ENCODE measurements around the gene TSGA10. TPM values are rescaled to one million over a fixed set of nuclear protein-coding genes. Genes with fewer than 3 reads are reported as not detected.

The TSGA10 gene
- total RNA-seq, 1 donor from 2014 or later: 3.7 TPM

GRCh38 chr2:99166218-99166617, 11.5 kb upstream of the TSGA10 start:
- H3K36me3 ChIP-seq: peaks cover 0 to 48% of the 10 kb centered on the region in 2 donors
- H3K4me3 ChIP-seq: no peak overlapping the region

GRCh38 chr2:99159594-99159993, 4.9 kb upstream of the TSGA10 start:
- no peaks in the 10 kb centered on the region for H3K27me3 ChIP-seq
- peaks cover 20% of the 10 kb centered on the region for H3K4me1 ChIP-seq
- peaks cover 0 to 7% of the 10 kb centered on the region in 2 donors for H3K36me3 ChIP-seq
- H3K27ac ChIP-seq: no peak overlapping the region
- no peaks in the 10 kb centered on the region for H3K9me3 ChIP-seq
- intact Hi-C loops (cut with DNase I): no loop called here
- DNase-seq (ENCODE audit: extremely low spot score in 2 of 2): no peak
- no peak overlapping the region for H3K4me3 ChIP-seq
- no peak for TF ChIP-seq POLR2AphosphoS5 (IDR thresholded peaks at IDR 0.05; ENCODE audit: insufficient read depth in 1 of 2, low read depth in 1 of 2)
- TF ChIP-seq POLR2A (IDR thresholded peaks at IDR 0.05): no peak
- TF ChIP-seq, protein P1, sequence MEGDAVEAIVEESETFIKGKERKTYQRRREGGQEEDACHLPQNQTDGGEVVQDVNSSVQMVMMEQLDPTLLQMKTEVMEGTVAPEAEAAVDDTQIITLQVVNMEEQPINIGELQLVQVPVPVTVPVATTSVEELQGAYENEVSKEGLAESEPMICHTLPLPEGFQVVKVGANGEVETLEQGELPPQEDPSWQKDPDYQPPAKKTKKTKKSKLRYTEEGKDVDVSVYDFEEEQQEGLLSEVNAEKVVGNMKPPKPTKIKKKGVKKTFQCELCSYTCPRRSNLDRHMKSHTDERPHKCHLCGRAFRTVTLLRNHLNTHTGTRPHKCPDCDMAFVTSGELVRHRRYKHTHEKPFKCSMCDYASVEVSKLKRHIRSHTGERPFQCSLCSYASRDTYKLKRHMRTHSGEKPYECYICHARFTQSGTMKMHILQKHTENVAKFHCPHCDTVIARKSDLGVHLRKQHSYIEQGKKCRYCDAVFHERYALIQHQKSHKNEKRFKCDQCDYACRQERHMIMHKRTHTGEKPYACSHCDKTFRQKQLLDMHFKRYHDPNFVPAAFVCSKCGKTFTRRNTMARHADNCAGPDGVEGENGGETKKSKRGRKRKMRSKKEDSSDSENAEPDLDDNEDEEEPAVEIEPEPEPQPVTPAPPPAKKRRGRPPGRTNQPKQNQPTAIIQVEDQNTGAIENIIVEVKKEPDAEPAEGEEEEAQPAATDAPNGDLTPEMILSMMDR (IDR thresholded peaks at IDR 0.05): no peak

More at GRCh38 chr2:99166218-99166617, 11.5 kb upstream of the TSGA10 start:
- DNase-seq (ENCODE audit: extremely low spot score in 2 of 2): no peak
- TF ChIP-seq POLR2A (IDR thresholded peaks at IDR 0.05): no peak
- TF ChIP-seq, protein P1 (IDR thresholded peaks at IDR 0.05): no peak
- no peak for TF ChIP-seq POLR2AphosphoS5 (IDR thresholded peaks at IDR 0.05; ENCODE audit: insufficient read depth in 1 of 2, low read depth in 1 of 2)
- no peaks in the 10 kb centered on the region for H3K27me3 ChIP-seq
- H3K4me1 ChIP-seq: no peaks in the 10 kb centered on the region
- intact Hi-C loops (cut with DNase I): no loop called here
- no peak overlapping the region for H3K27ac ChIP-seq
- H3K9me3 ChIP-seq: no peaks in the 10 kb centered on the region

DNA sequence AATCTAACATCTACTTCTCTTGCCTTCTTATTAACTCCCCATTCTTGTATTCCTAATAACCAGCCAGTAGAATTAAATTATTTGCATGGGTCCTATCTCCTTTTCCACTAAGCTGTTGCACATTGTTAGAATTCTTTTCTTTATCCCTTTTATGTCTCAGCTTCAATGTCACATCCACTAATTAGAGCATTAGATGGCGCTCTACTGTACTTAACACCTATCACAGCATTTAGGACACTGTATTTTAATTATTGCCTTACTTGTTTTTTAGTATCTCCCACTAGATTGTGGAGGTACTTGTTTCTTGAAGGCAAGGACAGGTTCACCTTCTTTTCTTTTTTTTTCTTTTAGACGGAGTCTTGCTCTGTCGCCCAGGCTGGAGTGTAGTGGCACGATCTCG, 3.9 kb upstream of the TSGA10 start:
- no peak for TF ChIP-seq POLR2AphosphoS5 (IDR thresholded peaks at IDR 0.05; ENCODE audit: insufficient read depth in 1 of 2, low read depth in 1 of 2)
- H3K27me3 ChIP-seq: no peaks in the 10 kb centered on the region
- H3K9me3 ChIP-seq: no peaks in the 10 kb centered on the region
- H3K4me3 ChIP-seq: no peak overlapping the region
- intact Hi-C loops (cut with DNase I): no loop called here
- H3K27ac ChIP-seq: no peak overlapping the region
- no peak for DNase-seq (ENCODE audit: extremely low spot score in 2 of 2)
- H3K4me1 ChIP-seq: peaks cover 28% of the 10 kb centered on the region
- peaks cover 0 to 7% of the 10 kb centered on the region in 2 donors for H3K36me3 ChIP-seq

DNA sequence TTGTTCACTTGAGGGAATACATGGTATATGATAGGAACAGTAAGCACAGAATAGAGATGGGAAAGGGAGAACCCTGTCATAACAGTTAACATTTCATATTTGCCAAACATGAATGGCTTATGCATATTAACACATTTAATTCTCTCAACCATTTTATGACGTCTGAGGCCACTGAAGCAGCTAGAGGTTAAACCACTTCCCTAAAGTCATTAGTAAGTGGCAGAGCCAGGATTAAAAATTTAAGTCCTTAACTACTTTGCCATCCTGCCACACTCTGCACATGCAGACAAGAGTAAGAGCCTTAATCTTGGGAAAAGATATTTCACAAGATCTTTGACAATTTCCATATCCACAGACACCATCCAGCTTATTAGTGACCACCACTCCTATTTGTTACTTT, 2.1 kb upstream of the TSGA10 start:
- Histone ChIP-seq H3K27me3 (no peaks in the 10 kb centered on the region), H3K4me1 (peaks cover 33% of the 10 kb centered on the region), H3K27ac (no peak overlapping the region), H3K36me3 (no peaks in the 10 kb centered on the region), H3K9me3 (no peaks in the 10 kb centered on the region), H3K4me3 (no peak overlapping the region)
- intact Hi-C loops (cut with DNase I): no loop called here
- TF ChIP-seq POLR2AphosphoS5 (IDR thresholded peaks at IDR 0.05; ENCODE audit: insufficient read depth in 1 of 2, low read depth in 1 of 2): no peak
- TF ChIP-seq, protein P1 (IDR thresholded peaks at IDR 0.05): no peak
- no peak for TF ChIP-seq POLR2A (IDR thresholded peaks at IDR 0.05)
- no peak for DNase-seq (ENCODE audit: extremely low spot score in 2 of 2)

GRCh38 chr2:99153921-99154604, 679 bp downstream of the TSGA10 start:
- H3K36me3 ChIP-seq: no peaks in the 10 kb centered on the region
- peak overlapping the region; percentile 76 for H3K27ac ChIP-seq
- peak overlapping the region; percentile 53 to 89 for H3K4me3 ChIP-seq
- peaks cover 33% of the 10 kb centered on the region for H3K4me1 ChIP-seq
- no peaks in the 10 kb centered on the region for H3K27me3 ChIP-seq
- TF ChIP-seq, protein P1 (IDR thresholded peaks at IDR 0.05): no peak
- TF ChIP-seq POLR2AphosphoS5 (IDR thresholded peaks at IDR 0.05; ENCODE audit: insufficient read depth in 1 of 2, low read depth in 1 of 2): no peak
- no peak for TF ChIP-seq POLR2A (IDR thresholded peaks at IDR 0.05)
- intact Hi-C loops (cut with DNase I): no loop called here
- DNase-seq (ENCODE audit: extremely low spot score in 2 of 2): no peak
- no peaks in the 10 kb centered on the region for H3K9me3 ChIP-seq

Data from vagina (tissue), 2 donors.